BJ (cell line): ENCODE results near the gene TSC2. TPM values are rescaled to one million over a fixed set of nuclear protein-coding genes. Genes with fewer than 3 reads are reported as not detected.
"Not testable (repeated sequence)": the region's sequence is repeated elsewhere in the genome, so short reads cannot be mapped to it uniquely, and the experiment has no call there.

ENCODE experiments used
- CTCF ChIA-PET: fragments of 350-600 bp; formaldehyde crosslinking; extraction: SDS; loops from one replicate; lab custom pipeline; 2021; ENCODE audit warnings: antibody characterized with exemption, inconsistent platforms; lab: Yijun Ruan, JAX
- POLR2A ChIA-PET: fragments of 300-600 bp; sonication (Branson Sonifier 250); formaldehyde crosslinking; extraction: SDS; loops from one replicate; lab custom pipeline; 2021; ENCODE audit warnings: antibody characterized with exemption; lab: Charles Lee
- DNase-seq: peaks from one replicate; pipeline ENCODE4 v3.0.0-alpha.2; 2011; ENCODE audit warnings: low read depth
- H3K27me3 ChIP-seq: 2 replicates; pipeline ENCODE4 v1.6.0; 2011; ENCODE audit warnings: low read length; ENCODE audit not compliant: control insufficient read depth, insufficient read depth
- H3K36me3 ChIP-seq: 2 replicates; pipeline ENCODE4 v1.5.1; 2011; ENCODE audit warnings: low read length; ENCODE audit not compliant: control insufficient read depth, insufficient read depth
- H3K4me3 ChIP-seq: 2 replicates; pipeline ENCODE4 v1.5.1; 2011; ENCODE audit warnings: low read depth, mild to moderate bottlenecking, control low read depth, low read length
- polyA plus RNA-seq: library from polyadenylated mRNA; depleted of rRNA; stranded (reverse); fragments of >200 nt; gene quantifications from 2 replicates; pipeline ENCODE4 v1.2.3, GENCODE V29; 2011
- TF ChIP-seq, protein P1 (sequence below): IDR thresholded peaks from 2 replicates; pipeline ENCODE4 v1.5.1; 2011; ENCODE audit warnings: low read depth, mild to moderate bottlenecking, control low read depth, inconsistent platforms, low read length, moderate library complexity; ENCODE audit not compliant: insufficient read depth

TSC2 gene
- polyA plus RNA-seq, 1 experiment = 66.3 TPM

GRCh38 chr16:2096853-2097595, 49.2 kb downstream of the TSC2 start:
- peaks cover 53% of the 10 kb centered on the region for H3K36me3 ChIP-seq
- CTCF ChIA-PET = no interaction called here

DNA sequence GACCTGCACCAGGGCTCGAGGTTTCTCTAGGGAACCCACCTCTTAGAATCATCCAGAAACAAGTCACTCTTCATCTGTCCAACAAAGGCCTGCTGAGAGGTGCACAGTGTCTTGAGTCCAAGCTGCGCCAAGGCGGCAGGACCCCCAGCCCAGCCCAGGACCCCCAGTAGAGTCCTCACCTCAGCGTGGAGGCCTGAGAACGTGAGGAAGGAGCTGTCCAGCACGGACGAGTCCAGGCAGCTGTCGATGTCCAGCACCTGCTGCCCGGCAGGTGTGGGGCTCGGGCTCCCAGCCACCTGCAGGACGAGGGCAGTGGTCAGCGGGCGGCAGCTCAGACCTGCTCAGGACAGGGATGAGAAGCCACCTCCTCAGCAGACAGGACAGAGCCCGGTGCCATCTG, 49.9 kb downstream of the TSC2 start:
- CTCF ChIA-PET, POLR2A ChIA-PET: not testable (repeated sequence)

More at GRCh38 chr16:2096853-2097595, 49.2 kb downstream of the TSC2 start:
- TF ChIP-seq, protein P1, sequence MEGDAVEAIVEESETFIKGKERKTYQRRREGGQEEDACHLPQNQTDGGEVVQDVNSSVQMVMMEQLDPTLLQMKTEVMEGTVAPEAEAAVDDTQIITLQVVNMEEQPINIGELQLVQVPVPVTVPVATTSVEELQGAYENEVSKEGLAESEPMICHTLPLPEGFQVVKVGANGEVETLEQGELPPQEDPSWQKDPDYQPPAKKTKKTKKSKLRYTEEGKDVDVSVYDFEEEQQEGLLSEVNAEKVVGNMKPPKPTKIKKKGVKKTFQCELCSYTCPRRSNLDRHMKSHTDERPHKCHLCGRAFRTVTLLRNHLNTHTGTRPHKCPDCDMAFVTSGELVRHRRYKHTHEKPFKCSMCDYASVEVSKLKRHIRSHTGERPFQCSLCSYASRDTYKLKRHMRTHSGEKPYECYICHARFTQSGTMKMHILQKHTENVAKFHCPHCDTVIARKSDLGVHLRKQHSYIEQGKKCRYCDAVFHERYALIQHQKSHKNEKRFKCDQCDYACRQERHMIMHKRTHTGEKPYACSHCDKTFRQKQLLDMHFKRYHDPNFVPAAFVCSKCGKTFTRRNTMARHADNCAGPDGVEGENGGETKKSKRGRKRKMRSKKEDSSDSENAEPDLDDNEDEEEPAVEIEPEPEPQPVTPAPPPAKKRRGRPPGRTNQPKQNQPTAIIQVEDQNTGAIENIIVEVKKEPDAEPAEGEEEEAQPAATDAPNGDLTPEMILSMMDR = no peak
- Histone ChIP-seq H3K27me3 (no peaks in the 10 kb centered on the region), H3K4me3 (no peak overlapping the region)
- POLR2A ChIA-PET = no interaction called here
- DNase-seq = no peak

DNA sequence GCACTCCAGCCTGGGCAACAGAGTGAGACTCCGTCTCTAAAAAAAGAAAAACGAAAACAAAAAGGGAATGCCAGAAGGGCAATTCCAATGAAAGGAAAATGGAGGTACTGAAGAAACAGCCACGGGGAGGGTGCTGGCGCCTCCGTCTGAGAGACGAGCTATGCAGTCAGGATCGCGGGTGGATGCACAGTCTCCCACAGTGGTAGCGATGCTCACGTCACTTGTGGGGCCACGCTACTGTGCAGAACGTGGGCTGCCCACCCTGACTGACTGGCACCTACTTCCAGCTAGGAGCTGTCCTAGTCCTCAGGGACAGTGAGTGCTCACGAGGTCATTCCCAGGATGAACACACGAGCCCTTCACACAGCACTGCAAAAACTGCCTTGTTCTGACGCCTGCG, 53.8 kb downstream of the TSC2 start:
- peaks cover 26% of the 10 kb centered on the region for H3K36me3 ChIP-seq
- CTCF ChIA-PET, H3K4me3 ChIP-seq, POLR2A ChIA-PET, H3K27me3 ChIP-seq, DNase-seq: not testable (repeated sequence)

More for the DNA sequence above, 49.9 kb downstream of the TSC2 start:
- H3K4me3 ChIP-seq, DNase-seq, H3K27me3 ChIP-seq: not testable (repeated sequence)
- H3K36me3 ChIP-seq = peaks cover 51% of the 10 kb centered on the region

GRCh38 chr16:2102471-2102870, 54.7 kb downstream of the TSC2 start:
- CTCF ChIA-PET = no interaction called here
- no peaks in the 10 kb centered on the region for H3K27me3 ChIP-seq
- H3K4me3 ChIP-seq = no peak overlapping the region
- TF ChIP-seq, protein P1 = no peak
- peaks cover 19% of the 10 kb centered on the region for H3K36me3 ChIP-seq
- DNase-seq = no peak
- POLR2A ChIA-PET = no interaction called here

- peaks cover 23% of the 10 kb centered on the region for H3K36me3 ChIP-seq
Measured at GRCh38 chr16:2104464-2104863, 56.7 kb downstream of the TSC2 start.

DNA sequence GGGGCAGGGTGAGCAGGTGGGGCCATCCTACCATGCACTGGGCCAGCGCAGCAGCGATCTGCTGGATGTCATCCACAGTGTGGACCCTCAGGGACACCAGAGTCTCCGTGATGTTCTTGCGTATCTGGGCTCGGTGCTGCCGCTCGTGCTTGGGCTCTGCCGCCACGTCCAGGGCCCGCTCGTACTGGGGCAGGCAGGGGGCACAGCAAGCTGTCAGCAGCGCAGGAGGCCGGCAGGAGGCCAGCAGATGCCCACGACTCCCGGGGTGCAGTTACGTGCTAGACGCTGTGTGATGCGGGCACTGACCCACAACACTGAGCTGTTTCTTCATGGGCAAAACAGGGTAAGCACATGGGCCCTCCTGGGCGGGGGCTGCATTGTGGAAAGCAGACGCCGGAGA, 57.5 kb downstream of the TSC2 start:
- POLR2A ChIA-PET, CTCF ChIA-PET, DNase-seq, H3K27me3 ChIP-seq, H3K4me3 ChIP-seq: not testable (repeated sequence)
- H3K36me3 ChIP-seq = peaks cover 19% of the 10 kb centered on the region

More at GRCh38 chr16:2104464-2104863, 56.7 kb downstream of the TSC2 start:
- POLR2A ChIA-PET, DNase-seq, CTCF ChIA-PET, H3K27me3 ChIP-seq, H3K4me3 ChIP-seq: not testable (repeated sequence)

DNA sequence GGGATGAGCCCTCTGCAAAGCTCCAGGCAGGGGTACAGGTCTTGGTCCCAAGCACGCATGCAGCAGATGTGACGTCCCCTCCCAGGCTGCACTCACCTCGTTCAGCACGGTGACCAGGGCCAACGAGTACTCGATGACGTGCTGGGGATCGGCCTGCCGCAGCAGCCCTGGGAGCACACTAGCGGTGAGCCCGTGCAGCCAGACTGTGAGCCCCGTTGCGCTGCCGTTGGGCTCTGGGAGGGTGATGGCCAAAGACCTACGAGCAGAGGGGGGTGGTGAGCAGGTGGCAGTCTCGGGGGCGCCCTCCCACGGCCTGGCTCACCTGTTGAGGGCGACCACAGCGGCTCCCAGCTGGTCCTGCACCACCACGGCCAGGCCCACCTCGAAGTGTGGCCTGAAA, 58.0 kb downstream of the TSC2 start:
- H3K4me3 ChIP-seq, H3K27me3 ChIP-seq, DNase-seq, POLR2A ChIA-PET, CTCF ChIA-PET: not testable (repeated sequence)
- H3K36me3 ChIP-seq = peaks cover 20% of the 10 kb centered on the region

DNA sequence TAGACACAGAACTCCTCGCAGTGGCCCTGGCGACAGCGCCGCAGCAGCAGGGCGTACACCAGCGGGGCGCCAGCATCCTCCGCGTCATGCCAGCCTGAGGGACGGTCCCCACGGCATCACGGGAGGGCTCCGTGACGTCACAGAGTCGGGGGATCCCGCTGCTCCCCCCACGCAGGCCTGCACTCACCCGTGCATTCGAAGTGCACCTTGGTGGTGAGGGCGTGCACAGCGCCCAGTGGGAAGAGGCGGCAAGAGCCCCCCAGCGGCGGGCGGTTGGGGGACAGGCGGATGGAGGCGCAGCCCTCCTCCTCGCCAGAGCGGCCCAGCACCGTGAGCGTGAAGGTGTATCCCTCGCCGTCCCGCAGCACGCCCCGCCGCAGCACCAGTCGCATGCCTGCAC, 58.4 kb downstream of the TSC2 start:
- H3K4me3 ChIP-seq, H3K27me3 ChIP-seq, DNase-seq, CTCF ChIA-PET, POLR2A ChIA-PET: not testable (repeated sequence)
- H3K36me3 ChIP-seq = peaks cover 22% of the 10 kb centered on the region

DNA sequence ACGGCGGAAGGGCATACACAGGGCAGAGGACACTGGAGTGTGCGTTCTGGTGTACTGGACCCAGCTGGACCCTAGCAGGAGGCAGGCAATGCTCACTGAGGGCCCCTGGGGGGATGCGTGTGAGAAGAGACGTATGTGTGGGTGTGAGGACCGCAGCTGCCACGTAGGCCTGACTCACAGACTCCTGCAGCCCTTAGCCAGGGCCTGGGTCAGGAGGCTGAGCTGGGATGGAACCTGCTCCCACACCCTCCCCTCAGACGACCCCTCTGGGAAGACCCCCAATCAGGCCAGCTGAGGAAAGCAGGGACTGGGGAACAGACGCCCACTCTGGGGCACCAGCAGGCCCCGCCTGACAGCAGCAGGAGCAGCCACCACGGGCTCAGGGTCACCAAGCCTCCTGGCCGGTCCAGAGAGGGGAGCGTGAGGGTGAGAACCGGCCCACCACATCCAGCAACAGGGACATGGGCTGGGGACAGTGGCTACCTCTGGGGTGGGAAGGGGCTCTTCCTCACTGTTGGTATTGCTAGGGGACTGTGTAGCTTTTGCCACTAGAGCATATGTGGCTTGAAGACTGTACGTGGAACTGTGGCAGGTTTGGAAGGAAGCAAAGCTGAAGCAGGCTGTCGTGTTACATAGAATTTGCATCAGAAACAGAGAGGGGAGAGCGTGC, 59.5 kb downstream of the TSC2 start:
- POLR2A ChIA-PET, CTCF ChIA-PET, H3K27me3 ChIP-seq, H3K4me3 ChIP-seq, DNase-seq: not testable (repeated sequence)
- peaks cover 21% of the 10 kb centered on the region for H3K36me3 ChIP-seq

GRCh38 chr16:2107791-2108125, 60.0 kb downstream of the TSC2 start:
- DNase-seq, CTCF ChIA-PET, H3K27me3 ChIP-seq, H3K4me3 ChIP-seq, POLR2A ChIA-PET: not testable (repeated sequence)
- peaks cover 18% of the 10 kb centered on the region for H3K36me3 ChIP-seq
